ENCODE results near the gene DUSP3. TPM values are rescaled to one million over a fixed set of nuclear protein-coding genes. Genes with fewer than 3 reads are reported as not detected.

Gene DUSP3
- total and polyA plus RNA-seq, 4 experiments from 2014 or later, result 5.8 to 13.1 (median 9.1) TPM

- H3K36me3 Mint-ChIP-seq, result no peaks in the 10 kb centered on the region
- H3K27ac Mint-ChIP-seq, result no peak overlapping the region
- Histone ChIP-seq H3K4me3 (ENCODE audit: low read length in 2 of 2) (no peak overlapping the region), H3K9me3 (ENCODE audit: control insufficient read depth in 1 of 2, low read length in 2 of 2) (no peaks in the 10 kb centered on the region), H3K27ac (ENCODE audit: low read depth, low read length) (no peak overlapping the region), H3K4me1 (ENCODE audit: insufficient read depth, low read length) (no peaks in the 10 kb centered on the region), H3K36me3 (ENCODE audit: insufficient read depth, low read length) (no peaks in the 10 kb centered on the region), H3K27me3 (ENCODE audit: insufficient read depth, low read length) (no peaks in the 10 kb centered on the region)
- H3K4me1 Mint-ChIP-seq, result peaks cover 0 to 6% (median 4%) of the 10 kb centered on the region in 4 donors
- CTCF ChIA-PET (ENCODE audit: partially characterized antibody), result interaction anchor here (0.8 to 1.5 kb wide), 3 partner anchors 13 to 64 kb away, joined by 3 to 4 read pairs (median 3); no protein-coding TSS in a partner anchor
- H3K27me3 Mint-ChIP-seq, result peaks cover 22 to 44% of the 10 kb centered on the region in 2 donors
- intact Hi-C loops (cut with micrococcal nuclease), result no loop called here
- no peak overlapping the region for H3K4me3 Mint-ChIP-seq
- DNase-seq, result no peak
- peaks cover 0 to 2% (median 0%) of the 10 kb centered on the region in 8 donors for H3K9me3 Mint-ChIP-seq
- POLR2A ChIA-PET (ENCODE audit: partially characterized antibody), result interaction anchor here (0.6 kb wide), 1 partner anchor 54 kb away, joined by 3 read pairs; no protein-coding TSS in a partner anchor
Observed at GRCh38 chr17:43753493-43754129, 25.2 kb downstream of the DUSP3 start.

GRCh38 chr17:43750153-43750552 lies 28.6 kb downstream of the DUSP3 start:
- peak overlapping the region in 1 of 7 donors; percentile 57 for H3K27ac Mint-ChIP-seq
- ChIA-PET POLR2A (ENCODE audit: partially characterized antibody) (no interaction called here), CTCF (ENCODE audit: partially characterized antibody) (interaction anchor here (1.5 kb wide), 2 partner anchors 10 to 15 kb away, joined by 5 read pairs; no protein-coding TSS in a partner anchor)

GRCh38 chr17:43745541-43745940 lies 33.2 kb downstream of the DUSP3 start:
- Histone ChIP-seq H3K27ac (ENCODE audit: low read depth, low read length) (no peak overlapping the region), H3K4me3 (ENCODE audit: low read length in 2 of 2) (no peak overlapping the region), H3K27me3 (ENCODE audit: insufficient read depth, low read length) (no peaks in the 10 kb centered on the region), H3K36me3 (ENCODE audit: insufficient read depth, low read length) (no peaks in the 10 kb centered on the region), H3K4me1 (ENCODE audit: insufficient read depth, low read length) (no peaks in the 10 kb centered on the region), H3K9me3 (ENCODE audit: control insufficient read depth in 1 of 2, low read length in 2 of 2) (no peaks in the 10 kb centered on the region)
- Mint-ChIP-seq H3K4me3 (no peak overlapping the region), H3K9me3 (peaks cover 0 to 1% (median 0%) of the 10 kb centered on the region in 8 donors), H3K4me1 (no peaks in the 10 kb centered on the region), H3K27ac (no peak overlapping the region), H3K27me3 (peaks cover 45 to 51% of the 10 kb centered on the region in 2 donors), H3K36me3 (no peaks in the 10 kb centered on the region)
- DNase-seq, result no peak
- intact Hi-C loops (cut with micrococcal nuclease), result no loop called here
- POLR2A ChIA-PET (ENCODE audit: partially characterized antibody), result no interaction called here
- CTCF ChIA-PET (ENCODE audit: partially characterized antibody), result interaction anchor here (1.1 to 1.2 kb wide), 2 partner anchors 12 to 169 kb away, joined by 3 read pairs; no protein-coding TSS in a partner anchor

More at GRCh38 chr17:43750153-43750552, 28.6 kb downstream of the DUSP3 start:
- Histone ChIP-seq H3K27me3 (ENCODE audit: insufficient read depth, low read length) (no peaks in the 10 kb centered on the region), H3K36me3 (ENCODE audit: insufficient read depth, low read length) (no peaks in the 10 kb centered on the region), H3K9me3 (ENCODE audit: control insufficient read depth in 1 of 2, low read length in 2 of 2) (no peaks in the 10 kb centered on the region), H3K27ac (ENCODE audit: low read depth, low read length) (no peak overlapping the region), H3K4me1 (ENCODE audit: insufficient read depth, low read length) (no peaks in the 10 kb centered on the region), H3K4me3 (ENCODE audit: low read length in 2 of 2) (no peak overlapping the region)
- DNase-seq, result no peak
- no peaks in the 10 kb centered on the region for H3K4me1 Mint-ChIP-seq
- H3K36me3 Mint-ChIP-seq, result no peaks in the 10 kb centered on the region
- intact Hi-C loops (cut with micrococcal nuclease), result no loop called here
- H3K4me3 Mint-ChIP-seq, result no peak overlapping the region
- H3K27me3 Mint-ChIP-seq, result peaks cover 28 to 44% of the 10 kb centered on the region in 2 donors
- H3K9me3 Mint-ChIP-seq, result peaks cover 0 to 2% (median 0%) of the 10 kb centered on the region in 8 donors

GRCh38 chr17:43741636-43742035 lies 37.1 kb downstream of the DUSP3 start:
- H3K27me3 Mint-ChIP-seq, result peaks cover 40 to 41% of the 10 kb centered on the region in 2 donors
- Histone ChIP-seq H3K36me3 (ENCODE audit: insufficient read depth, low read length) (no peaks in the 10 kb centered on the region), H3K9me3 (ENCODE audit: control insufficient read depth in 1 of 2, low read length in 2 of 2) (no peaks in the 10 kb centered on the region), H3K27me3 (ENCODE audit: insufficient read depth, low read length) (no peaks in the 10 kb centered on the region), H3K4me1 (ENCODE audit: insufficient read depth, low read length) (no peaks in the 10 kb centered on the region), H3K27ac (ENCODE audit: low read depth, low read length) (no peak overlapping the region), H3K4me3 (ENCODE audit: low read length in 2 of 2) (no peak overlapping the region)
- no peaks in the 10 kb centered on the region for H3K4me1 Mint-ChIP-seq
- peaks cover 0 to 1% (median 0%) of the 10 kb centered on the region in 8 donors for H3K9me3 Mint-ChIP-seq
- no peak overlapping the region for H3K27ac Mint-ChIP-seq
- ChIA-PET CTCF (ENCODE audit: partially characterized antibody) (interaction anchor here (0.9 to 2.7 kb wide), 2 partner anchors 26 to 48 kb away, joined by 3 to 9 read pairs; no protein-coding TSS in a partner anchor), POLR2A (ENCODE audit: partially characterized antibody) (no interaction called here)
- H3K4me3 Mint-ChIP-seq, result no peak overlapping the region
- H3K36me3 Mint-ChIP-seq, result no peaks in the 10 kb centered on the region
- intact Hi-C loops (cut with micrococcal nuclease), result no loop called here
- no peak for DNase-seq

- Mint-ChIP-seq H3K4me1 (no peaks in the 10 kb centered on the region), H3K36me3 (no peaks in the 10 kb centered on the region), H3K4me3 (no peak overlapping the region), H3K9me3 (peaks cover 0 to 1% (median 0%) of the 10 kb centered on the region in 8 donors), H3K27me3 (peaks cover 34 to 37% of the 10 kb centered on the region in 2 donors), H3K27ac (no peak overlapping the region)
- DNase-seq, result no peak
- H3K27ac ChIP-seq (ENCODE audit: low read depth, low read length), result no peak overlapping the region
- CTCF ChIA-PET (ENCODE audit: partially characterized antibody), result interaction anchor here (2.7 kb wide), 1 partner anchor 46 kb away, joined by 9 read pairs; no protein-coding TSS in a partner anchor
- H3K4me1 ChIP-seq (ENCODE audit: insufficient read depth, low read length), result no peaks in the 10 kb centered on the region
- no peaks in the 10 kb centered on the region for H3K36me3 ChIP-seq (ENCODE audit: insufficient read depth, low read length)
- H3K27me3 ChIP-seq (ENCODE audit: insufficient read depth, low read length), result no peaks in the 10 kb centered on the region
- POLR2A ChIA-PET (ENCODE audit: partially characterized antibody), result no interaction called here
- no peaks in the 10 kb centered on the region for H3K9me3 ChIP-seq (ENCODE audit: control insufficient read depth in 1 of 2, low read length in 2 of 2)
- H3K4me3 ChIP-seq (ENCODE audit: low read length in 2 of 2), result no peak overlapping the region
- intact Hi-C loops (cut with micrococcal nuclease), result no loop called here
Observed at GRCh38 chr17:43740541-43740940, 38.2 kb downstream of the DUSP3 start.

GRCh38 chr17:43737722-43738121 lies 41.1 kb downstream of the DUSP3 start:
- ChIA-PET POLR2A (ENCODE audit: partially characterized antibody) (no interaction called here), CTCF (ENCODE audit: partially characterized antibody) (interaction anchor here (1.5 kb wide), 2 partner anchors 22 to 28 kb away, joined by 8 read pairs; partner anchors contain the start of gene SOST)
- H3K27me3 ChIP-seq (ENCODE audit: insufficient read depth, low read length), result no peaks in the 10 kb centered on the region
- DNase-seq, result no peak
- H3K9me3 ChIP-seq (ENCODE audit: control insufficient read depth in 1 of 2, low read length in 2 of 2), result no peaks in the 10 kb centered on the region
- no peak overlapping the region for H3K27ac ChIP-seq (ENCODE audit: low read depth, low read length)
- H3K36me3 Mint-ChIP-seq, result no peaks in the 10 kb centered on the region
- H3K36me3 ChIP-seq (ENCODE audit: insufficient read depth, low read length), result no peaks in the 10 kb centered on the region
- H3K4me1 Mint-ChIP-seq, result no peaks in the 10 kb centered on the region
- no peak overlapping the region for H3K4me3 ChIP-seq (ENCODE audit: low read length in 2 of 2)
- H3K27ac Mint-ChIP-seq, result peak overlapping the region in 1 of 7 donors; percentile 48
- no peaks in the 10 kb centered on the region for H3K4me1 ChIP-seq (ENCODE audit: insufficient read depth, low read length)
- peaks cover 0 to 5% (median 2%) of the 10 kb centered on the region in 8 donors for H3K9me3 Mint-ChIP-seq
- intact Hi-C loops (cut with micrococcal nuclease), result no loop called here
- H3K4me3 Mint-ChIP-seq, result no peak overlapping the region
- peaks cover 15 to 19% of the 10 kb centered on the region in 2 donors for H3K27me3 Mint-ChIP-seq

- Histone ChIP-seq H3K27ac (ENCODE audit: low read depth, low read length) (no peak overlapping the region), H3K36me3 (ENCODE audit: insufficient read depth, low read length) (no peaks in the 10 kb centered on the region), H3K27me3 (ENCODE audit: insufficient read depth, low read length) (no peaks in the 10 kb centered on the region), H3K9me3 (ENCODE audit: control insufficient read depth in 1 of 2, low read length in 2 of 2) (no peaks in the 10 kb centered on the region), H3K4me1 (ENCODE audit: insufficient read depth, low read length) (no peaks in the 10 kb centered on the region), H3K4me3 (ENCODE audit: low read length in 2 of 2) (no peak overlapping the region)
- H3K4me1 Mint-ChIP-seq, result no peaks in the 10 kb centered on the region
- no peak overlapping the region for H3K27ac Mint-ChIP-seq
- DNase-seq, result no peak
- H3K9me3 Mint-ChIP-seq, result peaks cover 0 to 6% (median 1%) of the 10 kb centered on the region in 8 donors
- H3K27me3 Mint-ChIP-seq, result peaks cover 13% of the 10 kb centered on the region in 2 donors
- H3K36me3 Mint-ChIP-seq, result no peaks in the 10 kb centered on the region
- H3K4me3 Mint-ChIP-seq, result no peak overlapping the region
- ChIA-PET CTCF (ENCODE audit: partially characterized antibody) (interaction anchor here (0.9 to 1.0 kb wide), 2 partner anchors 42 to 44 kb away, joined by 3 to 4 read pairs; no protein-coding TSS in a partner anchor), POLR2A (ENCODE audit: partially characterized antibody) (no interaction called here)
- intact Hi-C loops (cut with micrococcal nuclease), result no loop called here
Observed at GRCh38 chr17:43736389-43736788, 42.4 kb downstream of the DUSP3 start.
